Right cardiac atrium (tissue), 5 donors: ENCODE results near the gene ADAM15. TPM values are rescaled to one million over a fixed set of nuclear protein-coding genes. Genes with fewer than 3 reads are reported as not detected.
A peak's percentile ranks its signal among the peaks of the same experiment; 100 is the strongest.

Source experiments
- ATAC-seq, 2 donors: fragments of 200-7000 bp; cut with Tn5 transposase; one replicate each; pipeline versions ENCODE4 v1.8.0 to v1.9.1; 2020; ENCODE audit warnings: moderate library complexity in 2 of 2, mild to moderate bottlenecking in 1 of 2
- DNase-seq, 3 donors: peaks; one replicate each; pipeline ENCODE4 v3.0.0-alpha.2; 2020
- H3K27ac ChIP-seq: one replicate; pipeline ENCODE4 v1.5.1; 2013; ENCODE audit warnings: mild to moderate bottlenecking, low read length, control low read depth, moderate library complexity
- H3K27me3 ChIP-seq: one replicate; pipeline ENCODE4 v1.6.1; 2013; ENCODE audit not compliant: control insufficient read depth, insufficient read depth
- H3K4me1 ChIP-seq: one replicate; pipeline ENCODE4 v1.6.1; 2013; ENCODE audit warnings: low read length; ENCODE audit not compliant: control insufficient read depth, insufficient read depth
- H3K4me3 ChIP-seq: one replicate; pipeline ENCODE4 v1.5.1; 2013; ENCODE audit warnings: low read length, control low read depth
- H3K9me3 ChIP-seq: one replicate; pipeline ENCODE4 v1.6.1; 2013; ENCODE audit warnings: low read length; ENCODE audit not compliant: control insufficient read depth
- WGBS: extraction: QIAGEN DNeasy Blood & Tissue Kit; methylation state at CpG from one replicate; pipeline ENCODE4 v1.1.7; 2013; 5-methylcytosine and 5-hydroxymethylcytosine counted together
- intact Hi-C, 4 donors: fragments of 100-400 bp; cut with DNase I; formaldehyde crosslinking; loops; one replicate each; pipeline versions ENCODE4 v1.11.0 to v1.14.0; 2022 to 2023
- polyA plus RNA-seq: library from polyadenylated mRNA; stranded (reverse); fragments of 200-250 nt; gene quantifications from one replicate; pipeline ENCODE4 v1.2.3, GENCODE V29; 2013
- total RNA-seq, 4 donors: library from RNA; stranded (reverse); fragmentation: NEBNext Ultra II Directional; extraction: Animal tissue kit (Norgen Biotek cat#: 25700); gene quantifications; one replicate each; pipeline ENCODE4 v1.2.1, GENCODE V29; 2021
- donor health status: healthy with polysubstance abuse.
- donor health status: DM: no; HTN: yes; CAD: no.
- donor health status: DM: no; HTN: no; CAD: no.
- donor health status: DM: no; HTN: yes; CAD: no; lungs with severe emphysema.
- donor health status: DM: yes; HTN: yes; CAD: no.

The ADAM15 gene
- total and polyA plus RNA-seq, 5 donors = 51.2 to 106 (median 68.4) TPM

- no peaks in the 10 kb centered on the region for H3K27me3 ChIP-seq
- no peaks in the 10 kb centered on the region for H3K9me3 ChIP-seq
- no peaks in the 10 kb centered on the region for H3K4me1 ChIP-seq
- ATAC-seq (no peak), DNase-seq (peak in 1 of 3 donors; percentile 23)
- no peak overlapping the region for H3K27ac ChIP-seq
- WGBS = 88% methylated on average over 12 of the region's 12 CpGs
- intact Hi-C loops = no loop called here
- no peak overlapping the region for H3K4me3 ChIP-seq
These were observed 18.2 kb upstream of the ADAM15 start for GRCh38 chr1:155032886-155033285.

- DNase-seq (peak in 1 of 3 donors; percentile 28), ATAC-seq (no peak)
- 93% methylated on average over 9 of the region's 9 CpGs for WGBS
- H3K27ac ChIP-seq = no peak within 1 kb of the TSS
- no peaks in the 10 kb centered on the region for H3K4me1 ChIP-seq
- no peaks in the 10 kb centered on the region for H3K9me3 ChIP-seq
- intact Hi-C loops = no loop called here
- H3K4me3 ChIP-seq = no peak within 1 kb of the TSS
- no peaks in the 10 kb centered on the region for H3K27me3 ChIP-seq
These were observed 17.6 kb upstream of the ADAM15 start, which contains the start of the genes DCST1 and DCST2 for GRCh38 chr1:155033524-155033923. Gene DCST1, plus strand, starts transcription at chr1:155033824. Its CDS starts 213 bp downstream, at chr1:155034037. Gene DCST2, minus strand, starts transcription at chr1:155033781. Its CDS starts 80 bp downstream, at chr1:155033701.

GRCh38 chr1:155034318-155035208 lies 16.6 kb upstream of the ADAM15 start:
- no peaks in the 10 kb centered on the region for H3K27me3 ChIP-seq
- peak in 1 of 3 donors; percentile 14 for DNase-seq
- H3K9me3 ChIP-seq = no peaks in the 10 kb centered on the region
- intact Hi-C loops = no loop called here
- WGBS = 82% methylated on average over 20 of the region's 20 CpGs
- no peak overlapping the region for H3K27ac ChIP-seq
- peaks cover 4% of the 10 kb centered on the region for H3K4me1 ChIP-seq
- no peak for ATAC-seq
- no peak overlapping the region for H3K4me3 ChIP-seq

- Histone ChIP-seq H3K27me3 (no peaks in the 10 kb centered on the region), H3K4me3 (no peak overlapping the region), H3K9me3 (no peaks in the 10 kb centered on the region), H3K27ac (no peak overlapping the region), H3K4me1 (peaks cover 4% of the 10 kb centered on the region)
- intact Hi-C loops = no loop called here
- 70% methylated on average over 2 of the region's 2 CpGs for WGBS
- no peak for DNase-seq
- ATAC-seq = no peak
These were observed 15.2 kb upstream of the ADAM15 start for GRCh38 chr1:155035936-155036335.

GRCh38 chr1:155037043-155037442 lies 14.1 kb upstream of the ADAM15 start:
- ATAC-seq = no peak
- 86% methylated on average over 3 of the region's 3 CpGs for WGBS
- Histone ChIP-seq H3K9me3 (no peaks in the 10 kb centered on the region), H3K27me3 (no peaks in the 10 kb centered on the region), H3K27ac (no peak overlapping the region), H3K4me1 (peaks cover 4% of the 10 kb centered on the region), H3K4me3 (no peak overlapping the region)
- DNase-seq = peak in 1 of 3 donors; percentile 10
- intact Hi-C loops = no loop called here

- H3K4me3 ChIP-seq = no peak overlapping the region
- DNase-seq = no peak
- H3K9me3 ChIP-seq = no peaks in the 10 kb centered on the region
- no peaks in the 10 kb centered on the region for H3K27me3 ChIP-seq
- 87% methylated on average over 6 of the region's 6 CpGs for WGBS
- H3K27ac ChIP-seq = no peak overlapping the region
- ATAC-seq = no peak
- H3K4me1 ChIP-seq = peaks cover 4% of the 10 kb centered on the region
- intact Hi-C loops = no loop called here
These were observed 13.2 kb upstream of the ADAM15 start for GRCh38 chr1:155037851-155038441.

- DNase-seq (no peak), ATAC-seq (no peak)
- H3K27me3 ChIP-seq = no peaks in the 10 kb centered on the region
- WGBS = 47% methylated on average over 8 of the region's 8 CpGs
- H3K9me3 ChIP-seq = no peaks in the 10 kb centered on the region
- intact Hi-C loops = no loop called here
- peaks cover 4% of the 10 kb centered on the region for H3K4me1 ChIP-seq
- H3K4me3 ChIP-seq = no peak overlapping the region
- no peak overlapping the region for H3K27ac ChIP-seq
These were observed 12.4 kb upstream of the ADAM15 start for GRCh38 chr1:155038602-155039307.

GRCh38 chr1:155039308-155039669 lies 11.8 kb upstream of the ADAM15 start:
- intact Hi-C loops = no loop called here
- peak in 1 of 3 donors; percentile 20 for DNase-seq
- no peak overlapping the region for H3K27ac ChIP-seq
- no peaks in the 10 kb centered on the region for H3K9me3 ChIP-seq
- no peaks in the 10 kb centered on the region for H3K27me3 ChIP-seq
- no peak for ATAC-seq
- WGBS = 73% methylated on average over 4 of the region's 4 CpGs
- H3K4me1 ChIP-seq = peaks cover 4% of the 10 kb centered on the region
- no peak overlapping the region for H3K4me3 ChIP-seq

GRCh38 chr1:155040358-155041093 lies 10.6 kb upstream of the ADAM15 start:
- WGBS = 89% methylated on average over 14 of the region's 14 CpGs
- Histone ChIP-seq H3K27ac (no peak overlapping the region), H3K4me3 (no peak overlapping the region), H3K27me3 (no peaks in the 10 kb centered on the region), H3K4me1 (peaks cover 7% of the 10 kb centered on the region), H3K9me3 (no peaks in the 10 kb centered on the region)
- intact Hi-C loops = no loop called here
- no peak for ATAC-seq
- peak in 1 of 3 donors; percentile 26 for DNase-seq

- intact Hi-C loops = no loop called here
- DNase-seq = no peak
- WGBS = 77% methylated on average over 5 of the region's 5 CpGs
- no peak overlapping the region for H3K4me3 ChIP-seq
- no peak for ATAC-seq
- H3K27me3 ChIP-seq = no peaks in the 10 kb centered on the region
- peaks cover 7% of the 10 kb centered on the region for H3K4me1 ChIP-seq
- no peaks in the 10 kb centered on the region for H3K9me3 ChIP-seq
- no peak overlapping the region for H3K27ac ChIP-seq
These were observed 8.3 kb upstream of the ADAM15 start for GRCh38 chr1:155042789-155043188.
